HG03571 (cell line): ENCODE results near the gene NOL4L.

Experiments used
- ATAC-seq: cut with Tn5 transposase; IDR thresholded peaks from one replicate; pipeline ENCODE4 v1.9.1; 2021; ENCODE audit not compliant: unreplicated experiment

NOL4L gene

DNA sequence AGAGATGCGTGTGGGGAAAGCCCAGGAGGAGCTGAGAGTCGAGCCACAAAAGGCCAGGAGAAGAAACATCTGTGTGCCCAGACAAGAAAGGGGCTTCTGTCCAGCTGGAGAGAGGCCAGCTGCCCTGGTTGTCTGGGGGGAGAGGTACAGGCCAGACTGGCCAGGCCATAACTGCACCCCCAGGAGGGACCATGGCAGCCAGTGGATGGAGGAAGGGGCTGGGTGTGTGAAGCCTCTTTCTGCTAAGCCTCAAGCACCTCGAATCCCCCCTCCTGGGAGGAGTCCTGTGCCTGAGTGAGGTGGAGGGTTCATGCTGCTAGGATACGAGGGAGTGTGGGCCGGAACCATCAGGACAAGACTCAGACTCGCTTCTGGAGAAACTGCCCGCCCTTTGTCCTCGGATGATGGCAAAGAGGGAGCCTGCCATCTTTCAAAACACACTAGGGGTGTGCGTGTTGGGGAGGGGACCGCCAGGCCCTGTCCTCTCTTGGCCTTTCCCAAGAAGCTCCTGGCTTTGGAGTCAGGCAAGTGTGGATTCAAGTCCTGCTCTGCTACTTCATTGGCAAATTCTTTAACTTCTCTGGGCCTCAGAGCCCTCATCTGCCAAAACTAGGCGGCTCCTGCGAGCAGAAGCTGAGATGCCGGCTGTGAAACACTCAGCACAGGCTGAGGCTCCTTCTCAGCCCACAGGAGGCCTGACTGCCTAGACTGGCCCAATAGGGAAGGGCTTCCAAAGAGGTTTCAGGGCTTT, 136.7 kb downstream of the NOL4L start:
- no peak for ATAC-seq

DNA sequence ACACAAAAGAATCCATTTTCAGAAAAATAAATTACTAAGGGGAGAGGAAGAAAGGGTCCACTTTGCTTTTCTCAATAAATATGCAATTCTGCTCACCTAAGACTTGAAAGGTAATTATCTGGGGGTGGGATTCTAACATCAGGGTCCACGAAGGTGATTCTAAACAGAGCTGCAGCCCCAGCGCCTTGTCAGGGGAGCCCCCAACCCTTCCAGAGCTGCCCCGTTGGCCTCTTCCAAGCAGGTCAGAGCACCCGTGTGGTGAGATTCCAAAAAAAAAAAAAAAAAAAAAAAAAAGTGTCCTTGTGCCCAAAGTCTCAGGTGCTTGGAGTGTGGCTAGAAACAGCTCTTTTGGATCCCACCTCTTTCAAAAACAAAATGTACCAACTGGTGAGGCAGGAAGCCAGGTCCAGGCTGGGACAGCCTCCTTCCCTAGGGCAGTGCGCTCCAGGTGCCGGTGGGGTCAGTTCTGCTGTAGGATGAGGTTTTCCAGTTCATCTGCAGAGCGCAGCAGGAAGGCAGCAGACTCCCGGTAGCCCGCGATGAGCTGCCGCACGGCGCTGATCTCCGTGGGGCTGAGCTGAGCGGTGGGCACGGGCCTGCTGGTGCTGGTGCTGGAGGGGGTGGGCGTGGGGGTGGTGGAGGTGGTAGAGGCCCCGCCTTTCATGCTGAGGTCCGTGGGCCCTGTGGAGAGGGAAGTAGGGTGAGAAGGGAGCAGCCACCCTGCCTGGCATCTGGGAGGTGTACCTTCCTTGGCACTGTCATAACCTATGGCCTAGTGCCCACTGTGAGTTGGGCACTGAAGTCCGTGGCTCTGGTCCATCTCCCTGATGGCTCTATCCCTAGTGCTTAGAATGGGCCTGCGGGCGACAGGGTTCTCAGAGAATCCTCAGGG, 137.8 kb downstream of the NOL4L start:
- ATAC-seq: no peak

DNA sequence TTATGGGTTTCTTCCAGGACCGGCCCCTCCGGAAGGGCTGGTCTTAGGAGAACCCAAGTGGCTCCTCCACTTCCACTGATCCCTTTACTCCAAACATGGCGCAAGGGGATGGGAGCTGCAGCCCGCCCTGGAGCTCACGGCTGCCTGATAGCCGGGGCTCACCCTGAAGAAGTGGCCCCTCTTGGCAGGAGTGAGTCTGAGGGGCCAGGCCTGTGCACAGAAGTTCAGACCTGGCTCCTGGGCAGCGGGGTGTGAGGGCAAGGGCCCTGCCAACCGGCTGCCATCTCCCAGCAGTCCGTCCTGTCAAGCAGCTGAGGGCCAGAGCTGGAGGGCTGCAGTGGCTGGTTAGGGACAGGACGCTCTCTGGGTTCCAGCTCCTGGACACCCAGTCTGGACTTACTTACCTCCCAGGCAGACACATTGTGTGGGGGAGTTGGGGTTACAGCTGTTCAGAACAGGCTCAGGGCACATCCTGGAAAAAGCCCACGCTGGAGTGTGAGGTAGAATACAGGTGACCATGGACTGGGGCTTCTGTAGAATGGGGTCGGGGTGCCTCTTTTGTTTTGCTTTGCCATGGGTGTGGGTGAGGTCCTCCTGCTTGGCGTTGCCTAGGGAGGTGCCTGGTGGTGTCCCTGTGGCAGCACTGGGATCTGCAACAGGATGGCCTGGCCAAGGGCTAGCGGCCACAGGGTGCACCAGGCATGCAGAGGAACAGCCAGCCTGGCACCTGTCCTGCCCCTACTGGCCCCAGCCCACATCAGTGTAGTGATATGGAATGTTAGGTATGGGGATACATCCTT, 138.6 kb downstream of the NOL4L start:
- no peak for ATAC-seq

DNA sequence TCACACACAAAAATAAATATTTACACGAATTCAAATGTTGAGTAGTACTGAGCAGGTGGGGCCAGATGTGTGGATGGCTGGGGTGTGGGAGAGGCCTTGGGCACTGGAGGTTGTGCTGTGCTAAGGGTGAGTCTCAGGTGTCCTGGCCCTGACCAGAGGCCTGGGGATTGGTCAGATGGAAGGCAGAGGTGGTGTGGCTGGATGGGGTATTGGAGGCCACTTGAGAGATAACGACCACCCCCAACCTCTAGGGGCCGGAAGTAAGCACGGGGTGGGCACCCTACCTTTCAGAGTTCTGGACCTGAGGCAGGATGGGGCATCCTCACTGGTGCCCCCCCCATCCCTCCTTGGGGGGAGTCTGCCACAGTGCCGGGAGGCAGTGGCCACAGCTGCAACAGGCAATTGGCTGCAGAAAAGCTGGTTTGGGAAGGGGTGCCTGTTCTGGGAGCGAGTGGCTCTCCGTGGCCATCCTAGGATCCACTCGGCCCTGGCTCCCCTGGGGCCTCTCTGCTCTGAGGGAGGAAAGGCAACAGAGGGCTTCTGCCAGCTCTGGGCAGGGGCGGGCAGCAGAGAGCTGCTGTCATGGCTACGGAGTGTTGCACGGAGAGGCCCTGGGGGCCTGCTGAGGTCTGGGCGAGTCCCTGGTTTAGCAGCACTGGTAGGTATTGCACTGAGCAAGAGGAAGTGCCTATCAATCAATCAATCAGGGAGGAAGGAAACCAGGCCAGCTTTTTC, 139.4 kb downstream of the NOL4L start:
- ATAC-seq: no peak

DNA sequence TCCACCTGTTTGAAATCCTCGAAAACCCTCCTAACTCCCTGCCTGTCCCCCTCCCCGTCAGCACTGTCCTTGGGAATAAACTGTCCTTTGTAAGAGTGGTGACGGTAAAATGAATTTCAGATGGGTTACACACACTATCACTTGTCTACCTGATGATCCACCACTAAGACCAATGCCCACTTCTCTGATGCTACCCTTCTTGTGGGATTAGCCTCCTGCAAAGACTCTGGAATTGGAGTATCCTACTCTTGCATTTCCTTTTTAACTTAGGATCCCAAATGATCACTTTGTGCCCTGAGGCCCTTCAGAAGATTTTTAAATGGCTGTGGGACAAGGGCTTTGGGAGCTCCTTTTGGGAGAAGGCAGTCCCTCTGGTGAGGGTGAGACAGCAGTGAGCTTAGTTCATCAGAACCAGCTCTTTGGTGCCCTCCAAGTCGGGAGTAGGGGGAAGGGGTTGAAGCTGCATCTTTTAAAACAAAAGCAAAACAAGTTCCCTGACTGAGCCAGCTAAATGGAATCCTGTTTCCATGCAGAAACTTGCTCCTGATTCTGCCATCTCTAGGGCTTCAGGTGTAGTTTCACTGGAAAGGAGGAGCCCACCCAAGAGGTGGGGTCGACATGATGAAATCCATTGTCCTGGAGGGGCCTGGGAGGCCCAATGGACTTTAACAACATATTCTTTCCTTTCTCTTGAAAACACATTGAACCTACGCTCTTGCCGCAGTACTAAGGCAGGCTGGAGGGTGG, 140.5 kb downstream of the NOL4L start:
- no peak for ATAC-seq

DNA sequence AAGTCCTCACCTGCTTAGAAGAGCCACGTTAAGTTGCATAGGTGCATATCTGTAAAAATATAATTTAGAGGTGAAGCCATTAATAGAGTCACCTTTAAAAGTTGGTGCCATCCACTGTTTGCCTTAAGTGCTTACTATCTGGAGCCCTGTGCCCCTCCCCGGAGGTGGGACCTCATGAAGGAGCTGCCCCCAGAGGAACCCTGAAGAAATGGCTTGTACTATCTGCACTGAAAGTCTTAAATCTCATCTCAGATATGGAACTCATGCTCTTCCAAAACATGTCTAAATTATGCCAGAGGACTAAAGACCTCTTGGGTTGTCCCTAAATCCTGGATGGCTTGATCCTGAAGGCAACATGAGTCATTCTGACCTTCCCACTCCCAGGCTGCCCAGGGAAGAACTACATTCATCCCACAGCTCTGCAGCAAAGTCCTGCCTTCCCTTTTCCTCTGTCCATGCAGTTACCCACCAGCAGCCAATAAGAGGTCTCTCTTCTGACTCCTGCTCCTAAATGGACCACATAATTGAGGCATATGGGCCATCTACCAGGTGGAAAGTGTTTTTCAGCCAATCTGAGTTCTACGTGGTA, 141.7 kb downstream of the NOL4L start:
- ATAC-seq: no peak

DNA sequence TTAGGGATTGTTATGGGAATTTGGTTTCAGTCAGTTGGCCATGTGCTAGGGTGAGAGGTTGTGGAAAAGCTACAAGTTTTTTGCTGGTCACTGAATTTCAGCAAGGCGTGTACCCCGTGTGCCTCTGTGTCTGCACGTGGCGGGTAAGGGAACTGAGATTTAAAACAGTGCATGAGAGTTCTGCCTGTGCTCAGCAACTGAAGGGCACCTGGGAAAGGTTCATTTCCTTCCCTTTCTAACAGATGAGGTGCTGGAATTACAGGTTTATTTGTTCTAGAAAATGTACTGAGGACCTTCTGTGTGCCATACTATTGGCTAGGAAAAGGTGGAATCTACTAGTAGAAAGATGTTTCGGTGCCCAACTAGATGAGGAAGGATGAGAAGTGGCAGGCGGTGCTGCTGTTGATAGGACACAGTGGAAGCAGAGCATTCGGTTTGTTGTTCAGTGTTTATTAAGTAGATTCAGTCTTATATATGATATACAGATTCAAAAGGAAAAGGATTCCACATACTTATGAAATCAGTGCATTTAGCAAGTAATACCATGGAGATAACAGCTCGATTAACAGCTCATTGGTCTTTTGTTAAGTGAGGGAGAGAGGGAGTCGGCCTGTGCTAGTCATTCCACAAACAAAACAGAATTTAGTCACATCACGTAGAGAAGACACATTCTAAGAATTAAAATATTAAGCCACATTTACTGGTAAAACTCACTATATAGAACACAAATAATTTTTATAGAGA, 142.3 kb downstream of the NOL4L start:
- no peak for ATAC-seq

DNA sequence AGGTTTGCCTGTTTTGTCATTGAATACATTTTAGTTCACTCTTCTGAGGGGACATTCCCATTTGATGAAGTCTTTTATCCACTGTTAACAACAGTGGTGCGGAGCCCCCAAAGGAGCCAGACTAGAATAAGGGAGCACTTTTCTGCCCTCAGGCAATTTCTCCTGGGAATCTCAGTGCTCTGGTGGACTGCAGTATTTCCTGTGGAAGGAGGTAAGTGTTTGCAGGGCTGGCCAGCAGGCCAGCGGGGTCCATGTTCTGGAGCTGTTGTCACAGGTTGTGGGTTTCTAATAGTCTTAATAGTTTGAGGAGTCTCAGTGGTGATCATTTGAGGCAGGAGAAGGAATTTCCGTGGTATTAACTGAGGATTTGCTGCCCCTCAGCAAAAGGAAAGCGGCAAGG, 143.5 kb downstream of the NOL4L start:
- no peak for ATAC-seq

DNA sequence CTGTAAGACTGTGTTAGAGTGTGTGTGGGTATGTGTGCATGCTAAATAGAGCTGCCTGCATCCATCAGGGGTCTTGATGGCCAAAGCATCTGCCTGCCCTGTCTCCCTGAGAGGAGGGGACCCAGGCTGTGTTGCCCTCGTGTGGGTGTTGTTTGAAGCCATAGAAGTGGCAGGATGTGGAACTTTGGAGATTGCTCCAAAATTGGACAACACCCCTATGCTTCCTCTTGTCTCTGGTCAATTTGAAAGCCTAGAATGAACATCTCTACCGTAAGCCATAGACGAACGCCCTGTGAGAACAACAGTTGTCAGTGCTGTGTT, 144.4 kb downstream of the NOL4L start:
- ATAC-seq: no peak

DNA sequence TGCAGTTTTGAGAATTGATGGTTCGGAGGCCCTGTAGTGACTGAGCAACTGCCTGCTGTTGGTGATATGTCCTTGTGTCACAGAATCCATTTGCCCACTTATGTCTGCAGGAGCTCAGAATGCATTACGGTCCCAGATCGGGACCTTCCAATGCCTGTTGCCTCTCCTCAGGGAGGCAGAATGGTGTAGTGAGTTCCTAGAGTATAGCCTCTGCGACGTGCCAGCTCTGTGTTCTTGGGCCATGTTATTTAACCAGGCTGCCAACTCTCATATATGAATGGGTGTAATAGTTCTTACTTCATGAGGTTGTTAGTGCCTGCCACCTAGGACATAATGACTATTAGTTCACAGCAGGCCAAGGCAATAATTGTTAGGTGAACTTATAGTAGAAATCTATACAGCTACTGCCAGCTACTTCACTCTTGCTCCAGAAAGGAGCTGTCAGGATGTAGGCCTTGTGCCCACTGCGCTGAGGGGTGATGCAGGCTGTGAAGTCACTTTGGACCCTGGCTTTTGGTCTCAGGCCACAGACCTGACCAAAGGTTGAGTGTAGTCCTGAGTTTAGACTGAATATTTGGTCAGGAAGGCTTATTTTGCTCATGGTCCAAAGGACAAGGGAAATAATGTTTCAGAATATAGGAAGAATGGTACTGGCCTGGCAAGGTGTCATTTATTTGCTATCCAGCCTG, 144.9 kb downstream of the NOL4L start:
- ATAC-seq: no peak

DNA sequence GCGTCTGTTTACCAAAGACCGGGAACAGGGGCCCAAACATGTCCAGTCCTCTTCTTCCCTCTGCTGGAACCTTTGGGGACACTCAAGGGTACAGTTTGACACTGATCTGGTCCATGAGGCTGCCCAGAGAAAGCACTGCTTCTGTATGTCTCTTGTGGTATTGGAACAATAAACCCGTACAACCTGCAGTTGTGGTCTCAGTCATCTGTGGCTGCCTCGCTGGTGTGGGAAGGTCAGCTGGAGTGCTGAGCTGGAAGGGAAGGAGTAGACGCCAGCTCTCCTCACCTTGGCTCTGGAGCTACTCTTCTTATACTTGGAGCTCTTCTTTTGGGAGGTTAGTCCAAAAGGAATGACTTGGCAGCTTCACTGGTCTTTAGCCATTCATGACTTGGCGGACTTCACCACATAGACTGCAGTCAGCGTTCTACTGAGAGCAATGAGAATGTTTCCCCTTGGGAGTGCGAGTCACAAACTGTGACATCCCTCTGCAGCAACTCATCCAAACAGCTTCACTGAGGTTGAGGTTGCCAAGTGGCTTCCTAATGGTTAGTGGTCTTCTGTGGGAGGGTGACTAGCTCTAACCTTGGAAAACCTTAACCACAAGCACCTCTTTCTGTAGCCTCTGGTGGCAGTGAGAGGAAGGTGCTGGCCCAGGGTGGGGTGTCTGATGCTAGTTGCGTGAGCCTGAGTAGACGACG, 145.9 kb downstream of the NOL4L start:
- ATAC-seq: no peak

DNA sequence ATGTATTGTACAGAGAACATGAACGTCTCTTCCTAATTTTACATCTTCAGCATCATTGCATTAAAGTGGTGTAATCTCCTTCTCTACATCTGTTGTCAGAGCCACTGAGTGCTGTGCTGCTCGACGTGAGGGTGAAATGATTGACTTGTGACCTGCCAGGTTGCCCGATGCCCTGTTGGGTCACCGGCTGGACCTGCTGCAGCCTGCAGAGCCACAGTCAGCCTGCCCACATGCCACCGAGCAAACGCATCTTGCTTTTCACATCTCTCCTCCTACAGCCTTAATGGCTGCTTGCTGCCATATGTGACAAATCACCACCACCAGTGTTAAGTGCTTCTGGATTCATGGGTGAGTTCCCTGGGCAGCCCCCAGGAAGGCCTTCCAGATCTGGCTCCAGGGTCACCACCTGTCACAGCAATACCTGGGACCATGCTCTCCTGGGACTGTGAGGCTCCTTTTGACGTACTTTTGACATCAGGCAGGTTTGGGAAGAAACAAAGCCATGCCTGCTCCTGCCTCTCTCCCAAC, 146.7 kb downstream of the NOL4L start:
- no peak for ATAC-seq

DNA sequence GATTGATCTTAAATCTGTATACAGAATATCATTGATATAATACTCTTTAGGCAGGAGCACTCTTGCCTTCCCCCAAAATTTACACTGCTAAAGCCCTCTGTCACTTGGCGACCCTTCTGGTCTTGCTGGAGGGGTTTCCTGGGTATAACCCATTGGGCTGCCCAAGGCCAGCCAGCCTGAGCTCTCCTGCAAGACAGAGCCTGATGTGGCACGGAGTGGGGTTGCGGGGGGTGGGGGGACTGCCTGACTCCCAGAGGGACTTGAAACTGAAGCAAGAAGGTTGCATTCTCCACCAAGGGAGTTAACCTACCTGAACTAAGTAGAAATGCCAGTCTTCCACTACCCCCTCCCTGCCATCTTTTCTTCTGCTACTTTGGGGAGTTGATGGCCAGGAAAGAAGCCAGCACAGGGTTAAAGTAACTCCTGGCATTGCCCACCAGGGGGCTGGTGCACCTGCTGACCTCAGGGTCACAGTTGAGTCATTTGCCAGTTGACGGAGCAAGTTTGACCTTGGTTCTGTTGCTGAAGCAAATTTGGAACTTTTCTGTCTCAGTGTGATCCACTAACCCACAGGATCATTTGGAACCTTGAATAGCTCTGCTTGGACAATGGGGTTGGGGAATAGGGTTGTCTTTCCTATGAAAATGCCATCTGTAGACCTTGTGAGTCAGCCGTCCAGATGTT, 147.6 kb downstream of the NOL4L start:
- ATAC-seq: no peak

DNA sequence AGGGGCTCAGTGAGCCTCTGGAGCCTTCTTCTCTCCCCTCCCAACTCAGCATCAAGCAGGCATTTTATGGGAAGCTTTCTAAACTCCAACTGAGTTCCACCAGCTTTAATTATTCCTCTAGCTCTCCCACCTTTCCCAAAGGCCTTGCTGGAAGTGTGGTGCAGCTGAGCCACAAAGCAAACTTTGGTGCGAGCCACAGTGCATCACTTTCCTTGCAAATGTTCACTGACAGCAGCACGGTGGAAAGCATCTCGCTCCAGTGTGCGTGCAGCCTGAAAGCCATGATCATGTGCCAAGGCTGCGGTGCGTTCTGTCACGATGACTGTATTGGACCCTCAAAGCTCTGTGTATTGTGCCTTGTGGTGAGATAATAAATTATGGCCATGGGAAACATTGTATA, 148.2 kb downstream of the NOL4L start:
- ATAC-seq: no peak

DNA sequence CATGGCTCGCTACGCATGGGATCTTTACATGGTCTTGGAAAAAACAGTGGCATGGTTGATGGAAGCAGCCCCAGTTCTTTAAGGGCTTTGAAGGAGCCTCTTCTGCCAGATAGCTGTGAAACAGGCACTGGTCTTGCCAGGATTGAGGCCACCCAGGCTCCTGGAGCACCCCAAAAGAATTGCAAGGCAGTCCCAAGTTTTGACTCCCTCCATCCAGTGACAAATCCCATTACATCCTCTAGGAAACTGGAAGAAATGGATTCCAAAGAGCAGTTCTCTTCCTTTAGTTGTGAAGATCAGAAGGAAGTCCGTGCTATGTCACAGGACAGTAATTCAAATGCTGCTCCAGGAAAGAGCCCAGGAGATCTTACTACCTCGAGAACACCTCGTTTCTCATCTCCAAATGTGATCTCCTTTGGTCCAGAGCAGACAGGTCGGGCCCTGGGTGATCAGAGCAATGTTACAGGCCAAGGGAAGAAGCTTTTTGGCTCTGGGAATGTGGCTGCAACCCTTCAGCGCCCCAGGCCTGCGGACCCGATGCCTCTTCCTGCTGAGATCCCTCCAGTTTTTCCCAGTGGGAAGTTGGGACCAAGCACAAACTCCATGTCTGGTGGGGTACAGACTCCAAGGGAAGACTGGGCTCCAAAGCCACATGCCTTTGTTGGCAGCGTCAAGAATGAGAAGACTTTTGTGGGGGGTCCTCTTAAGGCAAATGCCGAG, 148.8 kb downstream of the NOL4L start:
- no peak for ATAC-seq

DNA sequence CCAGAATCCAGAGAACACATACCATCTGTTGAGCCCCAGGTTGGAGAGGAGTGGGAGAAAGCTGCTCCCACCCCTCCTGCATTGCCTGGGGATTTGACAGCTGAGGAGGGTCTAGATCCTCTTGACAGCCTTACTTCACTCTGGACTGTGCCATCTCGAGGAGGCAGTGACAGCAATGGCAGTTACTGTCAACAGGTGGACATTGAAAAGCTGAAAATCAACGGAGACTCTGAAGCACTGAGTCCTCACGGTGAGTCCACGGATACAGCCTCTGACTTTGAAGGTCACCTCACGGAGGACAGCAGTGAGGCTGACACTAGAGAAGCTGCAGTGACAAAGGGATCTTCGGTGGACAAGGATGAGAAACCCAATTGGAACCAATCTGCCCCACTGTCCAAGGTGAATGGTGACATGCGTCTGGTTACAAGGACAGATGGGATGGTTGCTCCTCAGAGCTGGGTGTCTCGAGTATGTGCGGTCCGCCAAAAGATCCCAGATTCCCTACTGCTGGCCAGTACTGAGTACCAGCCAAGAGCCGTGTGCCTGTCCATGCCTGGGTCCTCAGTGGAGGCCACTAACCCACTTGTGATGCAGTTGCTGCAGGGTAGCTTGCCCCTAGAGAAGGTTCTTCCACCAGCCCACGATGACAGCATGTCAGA, 149.6 kb downstream of the NOL4L start:
- no peak for ATAC-seq
